NCI-H774 (cell line): ENCODE data around the gene DNAJC15.
"Not testable (repeated sequence)": the region's sequence is repeated elsewhere in the genome, so short reads cannot be mapped to it uniquely, and the experiment has no call there.

Source experiments
- DNase-seq: peaks from one replicate; lab custom pipeline; 2025; lab: John Stamatoyannopoulos, UW

DNAJC15 gene

DNA sequence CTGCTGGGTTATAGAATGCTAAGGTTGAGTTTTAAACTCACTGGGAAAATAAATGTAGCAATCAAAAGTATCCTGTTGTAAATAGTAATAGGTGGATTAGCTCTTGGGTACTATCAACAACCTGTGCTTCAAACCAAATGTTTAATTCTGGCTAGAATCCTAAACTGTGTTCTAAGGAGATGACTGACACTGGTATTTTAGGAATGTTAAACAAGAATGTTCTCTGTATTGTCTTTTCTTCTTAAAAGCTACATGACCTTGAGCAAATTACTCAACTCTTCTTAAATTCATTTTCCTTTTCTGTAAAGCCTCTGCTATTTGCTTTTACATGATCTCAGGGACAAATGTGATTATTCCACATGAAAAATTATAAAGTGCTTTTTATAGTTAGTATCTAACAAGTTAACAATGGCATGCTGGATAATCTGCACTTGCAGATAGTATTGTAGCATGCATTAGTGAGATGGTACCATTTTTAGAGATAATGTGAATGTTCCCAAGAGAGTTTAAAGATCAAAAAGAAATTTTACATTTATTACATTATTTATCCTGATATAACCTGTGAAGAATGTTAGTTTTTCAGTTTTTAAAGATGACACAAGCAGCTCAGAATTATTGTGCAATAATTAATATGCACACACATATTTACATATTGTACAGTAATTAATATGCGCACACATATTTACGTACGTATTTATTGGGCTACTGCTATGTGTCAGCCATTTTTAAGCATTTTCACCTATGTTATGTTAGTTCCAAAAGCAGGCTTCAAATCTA lies 17.7 kb upstream of the DNAJC15 start:
- DNase-seq: no peak

DNA sequence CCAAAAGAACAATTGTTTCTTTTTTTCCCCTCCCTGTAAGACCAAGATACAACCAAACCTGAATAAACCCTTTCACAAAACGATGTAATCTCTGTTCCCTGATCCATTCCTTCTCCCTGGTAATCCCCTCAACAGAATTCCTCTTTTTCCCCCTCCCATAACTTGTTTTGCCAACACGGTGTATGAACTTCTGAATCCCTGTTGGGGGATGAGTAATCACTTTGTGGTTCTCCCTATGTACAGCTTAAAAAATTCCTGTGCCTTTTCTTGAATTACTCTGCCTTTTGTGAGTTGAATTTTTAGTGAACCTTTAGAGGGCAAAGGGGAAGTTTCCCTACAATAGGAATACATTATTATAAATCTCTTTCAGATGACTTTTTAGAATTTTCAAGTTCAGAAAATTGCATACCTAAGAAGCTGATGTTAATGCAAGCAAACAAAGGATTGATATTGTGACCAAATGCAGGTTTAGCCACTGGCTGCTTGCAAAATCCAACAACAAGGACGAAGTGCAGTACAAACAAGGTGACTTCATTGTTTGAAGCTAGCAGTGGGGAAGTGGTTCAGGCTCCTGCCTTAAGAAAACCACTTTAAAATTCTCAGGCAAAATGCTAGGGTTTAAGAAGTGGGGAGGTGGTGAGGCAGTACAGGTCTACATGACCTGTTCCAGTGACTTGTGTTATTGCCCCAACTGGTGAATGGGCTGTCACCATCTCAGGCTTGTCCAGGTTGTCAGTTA lies 16.3 kb upstream of the DNAJC15 start:
- DNase-seq: no peak

DNA sequence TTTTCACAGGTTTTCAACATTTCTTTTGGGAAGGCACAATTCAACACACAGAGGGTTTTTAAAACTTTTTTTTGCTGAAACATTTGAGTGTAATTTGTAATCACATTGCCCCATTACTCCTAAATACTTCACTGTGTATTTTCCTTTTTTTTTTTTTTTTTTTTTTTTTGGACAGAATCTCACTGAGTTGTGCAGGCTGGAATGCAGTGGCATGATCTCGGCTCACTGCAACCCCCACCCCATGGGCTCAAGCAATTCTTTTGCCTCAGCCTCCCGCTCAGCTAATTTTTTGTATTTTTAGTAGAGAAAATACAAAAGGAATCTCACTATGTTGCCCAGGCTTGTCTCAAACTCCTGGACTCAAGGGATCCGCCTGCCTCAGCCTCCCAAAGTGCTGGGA lies 14.8 kb upstream of the DNAJC15 start:
- DNase-seq: no peak

DNA sequence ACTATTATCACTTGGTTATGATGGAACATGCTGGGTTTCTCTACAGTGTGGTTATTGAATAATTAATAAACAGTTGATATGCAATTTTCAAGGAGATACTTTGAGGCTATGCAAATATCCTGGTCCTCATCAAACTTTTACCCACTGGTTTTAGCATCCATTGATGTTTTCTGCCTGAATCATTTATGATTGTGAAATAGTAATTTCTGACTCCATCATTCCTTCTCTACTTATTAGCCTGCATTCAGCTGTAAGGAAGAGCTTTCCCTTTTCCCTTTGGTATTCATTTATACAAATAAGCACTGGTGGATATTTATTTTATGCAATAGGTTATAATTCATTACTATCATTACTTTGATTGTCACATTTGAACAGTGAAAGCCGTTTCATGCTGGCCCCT lies 13.9 kb upstream of the DNAJC15 start:
- DNase-seq: no peak

GRCh38 chr13:43014162-43014561 lies 9.2 kb upstream of the DNAJC15 start:
- DNase-seq: no peak

- DNase-seq: no peak
Measured at GRCh38 chr13:43016226-43016625, 7.2 kb upstream of the DNAJC15 start.

DNA sequence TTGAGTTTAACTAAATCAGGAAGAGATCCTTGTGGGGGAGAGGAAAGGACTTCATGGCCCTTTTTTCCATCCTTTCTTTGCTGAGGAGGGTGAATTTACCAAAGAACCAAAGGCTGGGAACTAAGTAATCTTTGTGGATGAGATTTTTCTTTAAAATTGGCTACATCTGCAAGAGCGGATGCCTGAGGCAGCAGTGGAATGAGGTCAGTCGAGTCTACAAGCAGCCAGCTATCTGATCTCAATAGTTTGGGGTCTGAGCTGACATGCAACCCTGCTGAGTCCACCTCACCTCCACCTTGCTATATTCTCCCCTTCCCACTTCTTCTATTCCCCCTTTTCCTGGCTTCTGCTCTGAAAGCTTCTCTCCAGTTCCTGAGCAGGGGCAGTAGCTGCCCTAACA lies 3.6 kb upstream of the DNAJC15 start:
- DNase-seq: no peak

- no peak for DNase-seq
Measured at GRCh38 chr13:43020794-43021193, 2.6 kb upstream of the DNAJC15 start.

- DNase-seq: no peak
Measured at GRCh38 chr13:43021926-43022670, 1.3 kb upstream of the DNAJC15 start.

DNA sequence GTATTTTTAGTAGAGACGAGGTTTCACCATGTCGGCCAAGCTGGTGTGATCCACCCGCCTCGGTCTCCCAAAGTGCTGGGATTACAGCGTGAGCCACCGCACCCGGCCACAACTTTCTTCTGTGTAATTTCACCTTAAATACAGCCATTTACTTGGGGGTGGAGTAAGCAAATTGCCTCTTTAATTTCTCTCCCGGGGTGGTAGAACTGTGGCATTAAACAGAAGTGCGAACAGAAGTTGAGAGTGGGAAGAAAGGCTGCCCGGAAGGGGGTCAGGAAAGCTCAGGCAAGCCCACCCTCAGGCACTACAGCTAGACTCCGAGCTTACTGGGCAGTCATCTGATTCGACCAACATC lies 475 bp upstream of the DNAJC15 start:
- no peak for DNase-seq

DNA sequence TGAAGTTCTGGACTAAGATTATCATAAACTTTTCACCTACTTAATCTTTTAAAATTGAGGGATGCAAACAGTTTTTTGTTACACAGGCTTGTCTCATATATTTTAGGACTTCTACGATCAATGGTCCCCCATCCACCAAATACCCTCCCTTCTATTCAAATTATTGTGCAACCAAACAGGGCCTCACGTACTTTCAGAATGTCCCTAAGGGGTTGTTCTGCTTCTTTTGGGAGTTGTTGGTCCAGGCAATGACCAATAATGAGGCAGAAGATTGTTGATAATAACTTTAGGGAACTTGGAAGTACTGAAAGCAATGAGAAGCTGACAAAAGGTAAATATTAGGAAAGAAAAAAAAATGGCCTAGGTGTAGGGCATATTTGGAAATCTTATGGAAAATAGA lies 2.9 kb downstream of the DNAJC15 start:
- DNase-seq: no peak

- no peak for DNase-seq
Measured at GRCh38 chr13:43030548-43030947, 7.2 kb downstream of the DNAJC15 start.

DNA sequence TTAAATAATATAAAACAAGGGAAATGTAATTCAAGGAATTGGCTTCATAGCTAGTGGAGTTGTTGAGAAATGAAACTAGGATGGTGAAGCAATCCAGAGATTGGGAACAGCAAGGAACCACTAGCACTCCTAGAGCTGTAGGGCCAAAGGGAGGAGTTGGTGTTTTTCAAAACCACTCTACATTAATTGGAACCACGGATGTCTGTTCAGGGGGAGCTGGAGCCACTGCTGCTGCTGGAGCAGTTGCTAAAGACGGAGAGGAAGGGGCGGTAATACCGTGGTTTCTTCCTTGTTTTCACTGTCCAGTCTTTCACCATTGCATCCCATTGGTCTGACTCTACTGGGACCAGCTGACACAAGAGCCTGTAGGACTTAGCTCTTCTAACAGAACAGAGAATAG lies 8.5 kb downstream of the DNAJC15 start:
- no peak for DNase-seq

DNA sequence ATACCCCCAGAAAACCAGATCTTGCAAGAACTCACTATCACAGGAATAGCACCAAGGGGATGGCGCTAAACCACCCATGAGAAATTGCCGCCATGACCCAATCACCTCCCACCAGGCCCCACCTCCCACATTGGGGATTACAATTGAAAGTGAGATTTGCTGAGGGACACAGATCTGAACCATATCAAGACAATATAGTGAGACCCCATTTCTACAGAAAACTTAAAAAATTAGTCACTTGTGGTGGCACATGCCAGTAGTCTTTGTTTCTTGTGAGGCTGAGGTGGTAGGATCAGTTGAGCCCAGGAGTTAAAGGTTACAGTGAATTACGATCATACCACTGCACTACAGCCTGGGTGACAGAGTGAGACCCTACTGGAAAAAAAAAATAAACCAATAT lies 9.7 kb downstream of the DNAJC15 start:
- no peak for DNase-seq

DNA sequence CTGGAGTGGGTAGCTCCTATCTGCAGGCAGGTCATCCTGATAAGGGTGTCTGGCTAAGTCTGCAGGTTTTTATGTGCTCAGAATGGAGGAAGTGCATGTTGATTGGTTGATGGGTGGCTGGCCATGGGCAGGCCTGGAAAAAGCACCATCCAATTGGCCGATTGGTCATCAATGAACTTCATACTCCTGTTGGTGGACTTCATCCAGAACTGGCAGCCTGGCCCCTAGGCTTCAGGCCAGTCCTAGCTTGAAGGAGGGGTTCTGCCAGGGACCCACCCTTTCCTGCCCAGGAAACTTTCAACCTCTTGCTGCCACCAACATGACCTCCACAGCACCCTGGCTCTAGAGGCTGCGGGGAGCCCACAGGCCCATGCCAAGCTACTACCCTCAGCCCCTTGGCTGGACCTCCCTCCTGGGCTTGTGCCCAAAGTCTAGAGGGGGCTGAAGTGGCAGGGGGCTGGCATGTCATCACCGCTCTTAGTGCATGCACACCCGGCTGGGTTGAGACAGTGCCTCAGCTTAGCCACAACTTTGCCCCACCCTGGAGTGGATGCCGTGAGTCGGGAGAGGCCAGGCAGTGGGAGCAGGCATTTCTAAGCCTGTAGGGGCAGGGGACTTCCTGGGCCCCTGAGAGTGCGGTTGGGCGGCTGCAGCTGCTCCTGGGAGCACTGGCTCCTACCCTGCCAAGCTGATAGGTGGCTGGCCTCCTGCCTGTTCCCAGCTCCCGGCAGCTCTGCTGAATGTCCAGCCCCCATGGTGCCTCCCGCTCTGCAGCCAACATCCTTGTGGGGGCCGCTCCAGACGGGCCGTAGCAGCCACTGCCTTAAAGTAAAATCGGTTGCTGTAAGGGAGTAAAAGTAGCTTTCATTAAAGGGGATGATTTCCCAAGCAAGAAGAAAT lies 13.2 kb downstream of the DNAJC15 start:
- no peak for DNase-seq

GRCh38 chr13:43039966-43040365 lies 16.6 kb downstream of the DNAJC15 start:
- DNase-seq: no peak

GRCh38 chr13:43040581-43041368 lies 17.4 kb downstream of the DNAJC15 start:
- not testable (repeated sequence) for DNase-seq

DNA sequence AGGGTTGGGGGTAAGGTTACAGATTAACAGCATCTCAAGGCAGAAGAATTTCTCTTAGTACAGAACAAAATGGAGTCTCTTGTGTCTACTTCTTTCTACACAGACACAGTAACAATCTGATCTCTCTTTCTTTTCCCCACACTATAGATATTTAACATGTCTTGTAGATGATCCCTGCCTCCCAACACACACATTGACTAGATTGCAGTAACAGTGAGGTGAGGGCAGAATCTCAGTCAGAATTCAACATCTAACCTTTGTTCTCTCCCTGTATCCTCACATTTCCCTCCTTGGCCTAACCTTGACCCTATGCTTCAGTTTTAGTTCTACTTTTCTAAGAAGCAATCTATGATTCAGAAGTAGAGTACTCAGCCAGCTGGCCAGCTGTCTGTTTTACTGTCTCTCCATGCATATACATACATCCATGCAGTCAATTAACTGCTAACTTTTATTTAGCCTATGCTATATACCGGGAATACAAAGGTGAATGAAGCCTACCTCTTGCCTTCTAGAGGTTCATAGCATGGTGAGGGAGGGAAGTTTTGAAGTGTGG lies 18.1 kb downstream of the DNAJC15 start:
- DNase-seq: no peak

DNA sequence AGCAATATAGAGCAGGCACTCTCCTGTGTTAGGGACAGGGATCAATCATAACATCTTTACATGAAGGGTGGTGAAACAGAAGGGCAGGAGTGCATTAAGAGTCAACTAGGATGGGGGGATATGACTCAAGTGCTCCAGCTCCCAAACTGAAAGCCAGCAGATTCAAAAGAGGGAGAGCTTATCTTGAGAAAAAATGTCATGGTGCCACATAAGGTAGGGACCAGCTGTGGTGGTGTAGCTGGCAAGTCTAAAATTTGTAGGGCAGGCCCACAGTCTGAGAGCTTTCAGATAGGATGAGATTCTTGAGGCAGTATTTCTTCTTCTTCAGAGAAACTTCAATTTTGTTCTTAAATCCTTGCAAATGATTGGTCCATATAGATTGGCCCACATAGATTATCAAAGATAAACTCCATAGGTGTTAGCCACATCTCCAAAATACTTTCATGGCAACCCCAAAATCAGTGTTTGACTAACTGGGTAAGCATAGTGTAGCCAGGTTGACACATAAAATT lies 19.1 kb downstream of the DNAJC15 start:
- no peak for DNase-seq

DNA sequence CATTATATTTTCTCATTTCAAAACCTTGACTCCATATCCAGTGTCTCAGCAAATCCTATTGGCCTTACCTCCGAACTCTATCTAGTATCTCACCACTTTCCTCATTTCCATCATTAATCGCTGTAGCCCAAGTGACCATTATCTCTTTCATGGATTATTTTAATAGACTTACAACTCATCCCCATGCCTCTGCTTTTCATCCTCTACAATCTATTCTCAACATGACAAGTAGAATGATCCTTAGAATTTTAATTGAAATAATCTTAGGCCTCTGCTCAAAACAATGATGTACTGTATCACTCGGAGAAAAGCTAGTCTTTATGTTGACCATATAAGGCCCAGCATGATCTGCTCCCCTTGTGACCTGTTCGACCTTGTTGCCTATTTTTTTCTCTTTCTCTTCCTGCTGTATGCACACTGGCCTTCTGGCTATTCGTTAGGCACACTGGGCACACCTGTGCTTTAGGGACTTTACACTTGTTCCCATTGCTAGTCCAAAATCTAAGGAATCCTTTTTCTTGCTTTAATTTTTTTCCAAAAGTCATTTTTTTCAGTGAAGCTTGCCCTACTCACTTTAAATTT lies 21.4 kb downstream of the DNAJC15 start:
- DNase-seq: no peak
